ENCODE results near the gene MAMDC2.

DNA sequence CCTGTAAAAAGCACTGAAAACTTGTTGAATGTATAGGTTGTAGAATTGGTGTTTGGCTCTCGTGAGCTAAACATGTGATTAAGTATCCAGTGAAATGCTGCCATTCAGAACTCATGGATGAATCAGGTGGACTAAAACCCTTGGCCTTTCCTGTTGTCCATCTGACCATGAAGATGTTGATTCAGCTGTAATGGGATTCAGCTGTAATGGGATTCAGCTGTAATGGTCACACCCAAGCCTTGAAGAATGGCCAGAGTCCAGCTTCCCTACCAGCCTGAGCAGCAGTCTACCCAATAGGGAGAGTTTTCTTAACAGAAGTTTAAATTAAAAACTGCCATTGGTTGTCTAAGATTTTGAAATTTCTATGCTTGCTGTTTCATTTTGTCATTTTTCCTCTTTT lies 18.1 kb downstream of the MAMDC2 start:
- TF ChIP-seq POLR2A (IDR thresholded peaks at IDR 0.05) (no peak), EP300 (IDR thresholded peaks at IDR 0.05) (no peak)
- TF ChIP-seq, protein P1, sequence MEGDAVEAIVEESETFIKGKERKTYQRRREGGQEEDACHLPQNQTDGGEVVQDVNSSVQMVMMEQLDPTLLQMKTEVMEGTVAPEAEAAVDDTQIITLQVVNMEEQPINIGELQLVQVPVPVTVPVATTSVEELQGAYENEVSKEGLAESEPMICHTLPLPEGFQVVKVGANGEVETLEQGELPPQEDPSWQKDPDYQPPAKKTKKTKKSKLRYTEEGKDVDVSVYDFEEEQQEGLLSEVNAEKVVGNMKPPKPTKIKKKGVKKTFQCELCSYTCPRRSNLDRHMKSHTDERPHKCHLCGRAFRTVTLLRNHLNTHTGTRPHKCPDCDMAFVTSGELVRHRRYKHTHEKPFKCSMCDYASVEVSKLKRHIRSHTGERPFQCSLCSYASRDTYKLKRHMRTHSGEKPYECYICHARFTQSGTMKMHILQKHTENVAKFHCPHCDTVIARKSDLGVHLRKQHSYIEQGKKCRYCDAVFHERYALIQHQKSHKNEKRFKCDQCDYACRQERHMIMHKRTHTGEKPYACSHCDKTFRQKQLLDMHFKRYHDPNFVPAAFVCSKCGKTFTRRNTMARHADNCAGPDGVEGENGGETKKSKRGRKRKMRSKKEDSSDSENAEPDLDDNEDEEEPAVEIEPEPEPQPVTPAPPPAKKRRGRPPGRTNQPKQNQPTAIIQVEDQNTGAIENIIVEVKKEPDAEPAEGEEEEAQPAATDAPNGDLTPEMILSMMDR (IDR thresholded peaks at IDR 0.05): no peak

All from ovary (tissue), 3 donors.